KOPT-K1 (cell line): ENCODE data around the gene PDE8B.

ENCODE experiments used
- H3K27ac ChIP-seq: fragments of 200-600 bp; sonication (generic); 2 replicates; pipeline ENCODE4 v1.5.1; 2016; ENCODE audit warnings: antibody characterized with exemption, mild to moderate bottlenecking, low read depth, low read length; ENCODE audit not compliant: poor library complexity, severe bottlenecking
- H3K36me3 ChIP-seq: fragments of 200-600 bp; sonication (generic); 2 replicates; pipeline ENCODE4 v1.5.1; 2017; ENCODE audit warnings: antibody characterized with exemption, mild to moderate bottlenecking, low read length, moderate library complexity; ENCODE audit not compliant: insufficient read depth
- H3K9me3 ChIP-seq: fragments of 200-600 bp; sonication (generic); 2 replicates; pipeline ENCODE4 v1.5.1; 2017; ENCODE audit warnings: antibody characterized with exemption, low read length, mild to moderate bottlenecking; ENCODE audit not compliant: insufficient read depth, poor library complexity, severe bottlenecking

PDE8B gene

DNA sequence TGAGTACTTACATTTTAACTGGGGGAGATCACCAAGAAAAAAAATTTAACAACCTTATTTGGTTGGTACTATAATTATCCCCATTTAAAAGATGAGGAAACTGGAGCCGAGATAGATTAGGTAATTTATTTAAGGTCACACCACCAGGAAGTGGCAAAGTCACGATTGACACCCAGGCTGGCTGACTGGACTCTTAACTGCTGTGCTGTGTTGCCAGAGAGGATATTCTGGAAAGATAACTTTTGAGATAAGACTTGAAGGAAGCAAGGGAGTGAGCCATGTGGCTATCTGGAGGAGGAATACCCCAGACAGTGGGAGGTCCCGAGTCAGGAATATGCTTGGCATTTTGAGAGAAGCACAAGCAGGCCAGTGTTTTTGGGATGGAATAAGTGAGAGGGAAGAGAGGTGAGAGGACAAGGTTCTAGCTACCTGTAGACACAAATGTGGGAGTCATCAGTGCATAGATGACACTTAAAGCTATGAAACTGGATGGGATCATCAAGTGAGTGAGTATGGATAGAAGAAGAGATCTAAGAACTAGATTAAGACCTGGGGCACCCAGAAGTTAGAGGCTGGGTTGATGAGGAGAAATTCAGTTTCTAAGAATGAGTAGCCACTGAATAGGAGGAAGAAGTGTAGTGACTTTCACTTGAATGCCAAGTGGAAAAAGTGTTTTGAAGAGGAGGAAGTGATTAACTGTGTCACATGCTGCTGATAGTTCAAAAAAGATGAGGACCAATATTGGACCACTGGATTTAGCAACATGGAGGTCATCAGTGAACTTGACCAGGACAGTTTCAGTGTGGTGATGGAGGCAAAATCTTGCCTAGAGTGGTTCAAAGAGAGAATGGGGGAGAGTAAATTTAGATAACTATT is 25.6 kb downstream of the PDE8B start:
- H3K27ac ChIP-seq, result no peak overlapping the region
- no peaks in the 10 kb centered on the region for H3K9me3 ChIP-seq
- no peaks in the 10 kb centered on the region for H3K36me3 ChIP-seq

DNA sequence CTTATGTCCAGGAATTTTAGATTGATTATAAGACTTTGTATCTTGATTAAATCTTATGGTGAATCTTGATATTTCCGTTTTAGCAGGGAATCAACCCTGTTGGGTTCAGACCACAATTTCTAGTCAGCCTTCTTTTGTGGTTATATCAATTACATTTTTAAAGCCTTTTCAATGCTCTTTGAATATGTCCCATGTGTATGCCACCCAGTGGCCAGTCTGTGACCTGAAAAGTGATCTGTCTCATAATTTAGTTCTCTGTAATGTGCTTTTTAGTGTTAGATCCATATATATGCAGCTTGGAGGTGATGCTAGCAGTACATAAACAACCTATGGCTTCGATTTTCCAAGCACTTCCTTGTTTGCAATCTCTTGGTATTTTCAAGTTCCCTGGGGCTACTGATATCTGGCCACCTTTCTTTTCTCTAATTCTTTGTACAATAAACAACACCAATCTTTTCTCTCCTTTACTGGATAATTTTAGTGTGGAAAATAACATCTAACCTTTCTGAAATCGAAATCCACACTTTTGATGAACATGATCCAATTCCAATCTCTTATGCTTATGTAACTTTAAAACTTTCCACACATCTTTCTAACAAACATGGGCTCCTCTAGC is 28.8 kb downstream of the PDE8B start:
- no peaks in the 10 kb centered on the region for H3K9me3 ChIP-seq

DNA sequence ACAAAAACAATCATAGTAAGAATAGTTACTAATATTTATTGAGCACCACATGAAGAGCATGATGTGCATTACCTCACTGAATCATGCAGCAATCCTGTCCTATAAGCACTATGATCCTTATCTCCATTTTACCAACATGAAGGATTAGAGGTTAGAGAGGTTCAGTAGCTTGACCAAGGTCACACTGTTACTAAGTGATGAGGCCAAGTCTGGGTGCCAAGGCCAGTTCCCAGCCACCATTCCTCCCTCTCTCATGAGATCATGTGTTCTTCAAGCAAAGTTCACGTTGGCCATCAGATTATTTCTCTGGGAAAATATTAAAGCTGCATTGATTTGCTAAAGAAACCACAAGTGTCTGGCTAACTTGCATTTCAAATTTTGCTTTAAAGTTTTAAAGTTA is 31.0 kb downstream of the PDE8B start:
- H3K9me3 ChIP-seq, result no peaks in the 10 kb centered on the region
- H3K27ac ChIP-seq, result no peak overlapping the region
- no peaks in the 10 kb centered on the region for H3K36me3 ChIP-seq

More for the DNA sequence above, 28.8 kb downstream of the PDE8B start:
- Histone ChIP-seq H3K36me3 (no peaks in the 10 kb centered on the region), H3K27ac (no peak overlapping the region)

DNA sequence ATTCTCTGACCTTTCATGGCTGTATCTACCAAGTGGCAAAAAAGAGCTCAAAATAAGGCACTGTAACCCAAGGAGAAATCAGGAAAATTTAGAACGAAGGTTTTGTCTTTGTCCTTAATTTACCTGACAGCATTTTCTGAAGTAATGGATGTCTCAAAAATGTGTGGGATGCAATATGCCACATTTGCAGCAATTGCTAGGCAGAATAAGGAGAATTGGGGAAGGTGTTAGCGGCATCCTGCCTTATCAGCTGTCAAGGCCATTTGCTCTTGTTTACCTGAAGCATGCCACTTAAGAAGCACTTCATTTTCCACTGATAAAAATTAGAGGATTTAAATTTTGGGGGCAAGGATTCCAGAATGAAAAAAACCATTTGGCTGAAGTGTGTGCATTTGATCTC is 39.0 kb downstream of the PDE8B start:
- Histone ChIP-seq H3K36me3 (no peaks in the 10 kb centered on the region), H3K27ac (no peak overlapping the region), H3K9me3 (no peaks in the 10 kb centered on the region)

DNA sequence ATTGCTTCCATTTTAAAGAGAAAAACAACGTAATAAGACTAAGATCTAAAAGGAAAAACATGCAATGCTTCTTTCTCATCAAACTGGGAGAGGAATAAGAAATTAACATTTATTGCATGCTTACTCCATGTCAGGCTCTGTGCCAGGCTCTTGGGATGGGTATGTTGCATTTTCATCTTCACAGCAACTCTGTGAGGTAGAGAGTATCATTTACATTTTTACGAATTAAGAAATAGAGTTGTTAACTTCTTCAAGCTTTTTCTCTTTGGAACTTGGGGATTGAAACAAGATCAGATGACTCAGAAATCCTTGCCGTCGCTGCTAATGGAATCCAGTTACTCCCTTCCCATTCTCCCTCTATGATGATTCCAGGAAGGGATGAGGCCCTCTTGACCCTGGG is 39.5 kb downstream of the PDE8B start:
- no peaks in the 10 kb centered on the region for H3K36me3 ChIP-seq
- H3K9me3 ChIP-seq, result no peaks in the 10 kb centered on the region
- no peak overlapping the region for H3K27ac ChIP-seq

DNA sequence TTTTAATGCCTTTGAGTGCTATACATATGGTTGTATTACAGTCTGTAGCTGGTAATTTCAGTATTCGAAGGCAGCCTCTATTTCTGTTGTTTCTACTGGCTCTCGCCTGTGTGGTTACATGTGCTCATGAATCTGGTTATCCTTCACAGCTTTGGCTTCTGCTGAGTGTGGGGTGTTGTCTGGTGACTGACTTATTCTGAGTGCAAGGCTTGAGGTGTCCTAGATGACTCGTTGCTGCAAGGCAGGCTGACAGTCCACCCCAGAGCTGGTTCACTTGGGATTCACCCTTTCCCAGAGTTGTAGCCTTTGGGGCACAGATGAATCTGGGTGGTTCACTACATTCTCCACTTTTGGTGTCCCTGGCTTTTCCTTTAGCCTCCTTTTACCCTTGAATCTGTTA is 41.4 kb downstream of the PDE8B start:
- H3K9me3 ChIP-seq, result no peaks in the 10 kb centered on the region
- H3K27ac ChIP-seq, result no peak overlapping the region
- no peaks in the 10 kb centered on the region for H3K36me3 ChIP-seq

DNA sequence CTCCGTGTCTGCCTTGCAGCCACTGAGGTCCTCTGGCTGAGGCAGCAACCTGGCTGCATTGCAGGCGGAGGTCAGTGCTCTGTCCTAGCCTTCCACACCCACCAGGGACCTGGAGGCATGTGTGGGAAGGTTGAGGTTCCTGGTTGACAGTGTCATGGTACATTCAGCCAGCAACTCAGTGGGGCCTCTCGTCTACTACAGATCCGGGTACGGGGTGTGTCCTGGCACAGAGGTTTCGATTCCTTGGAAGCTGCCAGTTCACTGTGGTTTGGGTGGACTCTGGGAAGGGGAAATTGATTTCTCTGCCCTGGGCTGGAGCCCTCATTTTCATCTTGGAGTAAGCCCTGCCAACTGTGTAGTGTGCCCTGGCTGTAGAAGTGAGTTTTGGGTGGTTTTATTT is 45.1 kb downstream of the PDE8B start:
- Histone ChIP-seq H3K36me3 (no peaks in the 10 kb centered on the region), H3K27ac (no peak overlapping the region), H3K9me3 (no peaks in the 10 kb centered on the region)

DNA sequence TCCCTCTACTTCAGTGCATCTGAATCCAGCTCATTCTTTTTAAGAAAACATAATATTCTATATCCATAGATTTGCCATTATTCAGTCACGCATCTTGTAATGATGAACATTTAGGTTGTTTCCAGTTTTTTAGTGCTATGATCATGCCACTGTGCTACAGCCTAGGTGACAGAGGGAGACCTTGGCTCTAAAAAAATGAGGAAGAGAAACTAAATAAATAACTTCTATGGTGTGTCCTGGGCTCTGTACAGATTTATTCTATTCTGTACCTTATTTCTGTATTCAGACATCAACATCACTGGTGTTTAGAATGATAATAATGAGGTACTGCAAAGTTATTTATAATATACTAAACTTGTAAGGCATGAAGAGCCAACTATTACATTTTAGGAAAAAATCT is 45.9 kb downstream of the PDE8B start:
- H3K9me3 ChIP-seq, result no peaks in the 10 kb centered on the region
- H3K27ac ChIP-seq, result no peak overlapping the region
- H3K36me3 ChIP-seq, result no peaks in the 10 kb centered on the region

DNA sequence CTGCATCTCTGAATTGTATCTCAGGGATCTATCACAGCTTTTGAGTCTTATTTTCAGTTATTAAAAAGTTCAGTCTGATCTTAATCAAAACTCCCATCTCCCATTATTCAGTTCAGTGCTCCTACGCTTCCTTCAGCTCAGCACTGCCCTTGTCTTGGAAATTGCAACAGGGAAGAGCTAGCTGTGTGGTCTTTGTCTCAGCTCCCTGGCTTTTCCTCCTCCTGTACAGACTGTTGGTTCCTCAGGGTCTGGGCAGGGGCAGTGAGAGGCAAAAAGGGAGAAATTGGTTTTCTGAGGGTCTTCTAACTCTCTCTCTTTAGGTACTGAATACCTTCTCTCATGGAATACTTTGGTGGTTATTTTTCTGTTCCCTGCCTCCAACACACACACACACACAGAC is 48.2 kb downstream of the PDE8B start:
- no peak overlapping the region for H3K27ac ChIP-seq
- H3K36me3 ChIP-seq, result no peaks in the 10 kb centered on the region

DNA sequence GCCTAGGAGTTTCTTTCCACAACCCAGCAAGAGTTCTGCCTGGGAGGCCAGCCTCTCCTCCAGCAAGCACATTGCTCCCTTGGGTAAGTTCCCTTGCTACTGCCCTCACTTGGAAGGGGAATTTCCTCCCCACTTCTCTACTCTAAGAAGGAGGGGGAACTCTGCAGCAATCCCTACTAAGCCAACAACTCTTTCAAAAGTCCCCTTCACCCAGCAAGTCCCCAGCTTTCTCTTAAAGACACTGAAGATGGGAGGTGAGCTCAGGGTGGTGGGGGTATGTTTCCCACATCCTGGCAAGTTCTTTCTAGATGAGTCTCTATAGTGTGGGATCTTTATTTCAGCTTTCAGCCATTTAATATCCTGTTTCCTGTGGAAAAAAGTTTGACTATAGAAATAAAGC is 49.0 kb downstream of the PDE8B start:
- H3K27ac ChIP-seq, result no peak overlapping the region
- H3K9me3 ChIP-seq, result no peaks in the 10 kb centered on the region
- no peaks in the 10 kb centered on the region for H3K36me3 ChIP-seq

More for the DNA sequence above, 48.2 kb downstream of the PDE8B start:
- H3K9me3 ChIP-seq, result no peaks in the 10 kb centered on the region

DNA sequence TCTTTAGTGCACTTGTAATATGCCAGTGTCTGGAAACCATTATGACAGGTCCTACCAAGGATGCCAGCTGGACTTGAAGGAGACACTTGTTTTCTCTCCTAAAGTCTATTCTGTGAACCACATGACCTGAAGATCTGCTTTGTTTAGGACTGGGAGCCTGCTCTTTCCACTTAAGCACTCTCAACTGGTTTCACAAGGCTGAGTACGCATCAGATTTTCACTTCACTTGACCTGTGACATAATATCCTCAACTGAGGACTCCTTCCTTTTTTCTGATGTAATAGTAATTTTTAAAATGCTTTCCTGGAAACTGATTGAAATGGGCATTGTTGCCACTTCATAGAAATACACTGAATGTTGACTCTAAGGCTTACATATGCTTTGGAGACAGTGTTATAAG is 52.2 kb downstream of the PDE8B start:
- Histone ChIP-seq H3K27ac (no peak overlapping the region), H3K9me3 (no peaks in the 10 kb centered on the region), H3K36me3 (no peaks in the 10 kb centered on the region)

DNA sequence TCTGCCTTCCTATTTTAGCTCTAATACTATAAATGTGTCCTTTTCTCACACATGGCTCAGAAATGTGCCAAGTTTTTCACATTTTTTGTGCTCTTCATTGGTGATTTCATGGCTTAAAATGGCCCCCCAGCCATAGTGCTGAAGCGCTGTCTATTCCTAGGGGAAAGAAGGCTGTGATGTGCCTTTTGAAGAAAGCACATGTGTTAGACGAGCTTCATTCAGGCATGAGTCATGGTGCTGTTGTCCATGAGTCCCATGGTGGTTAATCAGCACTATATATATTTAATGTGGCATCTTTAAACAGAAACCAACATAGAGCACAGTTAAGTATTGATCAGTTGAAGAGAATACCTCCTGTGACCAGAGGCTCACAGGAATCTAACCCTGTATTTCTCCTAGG is 55.8 kb downstream of the PDE8B start:
- no peaks in the 10 kb centered on the region for H3K9me3 ChIP-seq
- no peaks in the 10 kb centered on the region for H3K36me3 ChIP-seq

DNA sequence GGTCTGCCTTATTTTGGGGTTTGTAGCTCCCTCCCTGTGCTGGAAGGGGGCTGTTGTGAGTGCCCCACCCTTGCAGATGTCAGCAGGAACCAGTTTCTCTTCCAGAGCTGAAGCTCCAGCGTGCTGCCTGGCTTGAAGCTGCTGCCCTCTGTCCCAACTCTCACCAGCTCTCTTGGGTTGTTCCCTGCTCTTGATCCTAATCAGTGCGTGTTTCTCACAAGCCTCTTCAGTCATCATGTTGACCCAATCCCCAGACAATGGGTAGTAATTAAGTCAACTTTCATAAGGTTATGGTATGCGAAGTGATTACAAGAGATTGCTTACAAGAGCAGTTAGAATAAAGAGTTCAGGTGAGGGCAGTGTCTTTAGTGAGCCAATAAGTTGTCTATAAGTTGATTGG is 57.0 kb downstream of the PDE8B start:
- no peaks in the 10 kb centered on the region for H3K36me3 ChIP-seq
- no peaks in the 10 kb centered on the region for H3K9me3 ChIP-seq
- no peak overlapping the region for H3K27ac ChIP-seq

More for the DNA sequence above, 55.8 kb downstream of the PDE8B start:
- no peak overlapping the region for H3K27ac ChIP-seq

DNA sequence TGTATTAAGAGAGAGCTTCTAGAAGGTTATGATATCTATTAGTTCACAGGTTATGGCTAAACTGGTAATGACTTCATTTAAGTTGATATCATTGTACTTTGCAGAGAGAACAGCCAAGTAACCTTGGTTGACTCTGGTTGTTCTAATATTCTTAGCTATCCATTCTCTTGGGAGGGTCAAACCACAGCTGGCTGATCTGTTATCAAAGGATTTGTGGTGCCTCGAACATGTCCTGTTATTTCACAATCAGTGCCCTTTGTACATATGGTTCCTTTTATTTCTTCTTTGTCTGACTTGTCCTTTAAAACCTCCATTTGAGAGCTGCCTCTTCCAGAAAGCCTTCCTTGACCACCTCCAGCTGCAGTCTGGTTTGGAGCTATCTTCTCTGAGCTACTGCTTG is 61.7 kb downstream of the PDE8B start:
- Histone ChIP-seq H3K36me3 (no peaks in the 10 kb centered on the region), H3K9me3 (no peaks in the 10 kb centered on the region), H3K27ac (no peak overlapping the region)

DNA sequence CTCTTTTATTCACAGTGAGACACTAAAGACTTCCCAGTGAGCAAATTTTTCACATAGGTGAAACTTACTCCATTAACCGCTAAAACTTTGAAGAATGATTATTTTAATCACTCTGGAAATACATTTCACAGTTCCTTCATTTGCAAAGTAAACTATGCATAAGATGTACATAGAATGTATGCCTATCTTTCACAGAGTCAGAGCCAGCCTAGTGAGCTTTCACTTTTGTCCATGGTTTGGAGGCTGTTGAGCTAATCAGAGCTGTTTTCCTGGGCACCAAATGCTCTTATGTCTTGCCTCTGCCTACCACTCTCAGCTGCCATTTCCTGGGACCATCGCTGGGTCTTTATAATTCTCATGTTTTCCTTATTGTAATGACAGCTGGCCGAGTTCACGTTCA is 67.3 kb downstream of the PDE8B start:
- Histone ChIP-seq H3K36me3 (no peaks in the 10 kb centered on the region), H3K9me3 (no peaks in the 10 kb centered on the region), H3K27ac (no peak overlapping the region)

DNA sequence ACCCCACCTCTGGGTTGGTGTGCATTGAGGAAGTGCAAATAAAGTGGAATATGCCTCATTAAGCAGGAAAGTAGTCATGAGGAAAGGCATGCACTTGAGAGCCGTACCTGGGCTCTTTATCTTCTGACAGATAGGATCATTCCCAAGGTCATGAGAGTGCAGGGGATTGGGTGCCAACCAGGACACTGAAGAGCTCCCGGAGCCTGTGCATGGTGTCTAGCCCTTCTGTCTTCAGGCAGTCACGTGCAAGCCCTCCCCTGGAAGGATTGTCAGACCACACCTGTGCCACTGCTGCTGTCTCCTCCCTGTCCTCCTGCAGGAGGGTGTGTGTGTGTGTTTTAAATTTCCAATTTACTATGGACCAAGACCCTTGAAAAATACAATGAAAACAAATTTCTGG is 69.6 kb downstream of the PDE8B start:
- Histone ChIP-seq H3K27ac (no peak overlapping the region), H3K36me3 (no peaks in the 10 kb centered on the region), H3K9me3 (no peaks in the 10 kb centered on the region)
